ENCODE measurements around the gene TOR4A. TPM values are rescaled to one million over a fixed set of nuclear protein-coding genes. Genes with fewer than 3 reads are reported as not detected.

Gene TOR4A
- total RNA-seq, 2 donors from 2014 or later = 4.9 to 11.5 TPM

DNA sequence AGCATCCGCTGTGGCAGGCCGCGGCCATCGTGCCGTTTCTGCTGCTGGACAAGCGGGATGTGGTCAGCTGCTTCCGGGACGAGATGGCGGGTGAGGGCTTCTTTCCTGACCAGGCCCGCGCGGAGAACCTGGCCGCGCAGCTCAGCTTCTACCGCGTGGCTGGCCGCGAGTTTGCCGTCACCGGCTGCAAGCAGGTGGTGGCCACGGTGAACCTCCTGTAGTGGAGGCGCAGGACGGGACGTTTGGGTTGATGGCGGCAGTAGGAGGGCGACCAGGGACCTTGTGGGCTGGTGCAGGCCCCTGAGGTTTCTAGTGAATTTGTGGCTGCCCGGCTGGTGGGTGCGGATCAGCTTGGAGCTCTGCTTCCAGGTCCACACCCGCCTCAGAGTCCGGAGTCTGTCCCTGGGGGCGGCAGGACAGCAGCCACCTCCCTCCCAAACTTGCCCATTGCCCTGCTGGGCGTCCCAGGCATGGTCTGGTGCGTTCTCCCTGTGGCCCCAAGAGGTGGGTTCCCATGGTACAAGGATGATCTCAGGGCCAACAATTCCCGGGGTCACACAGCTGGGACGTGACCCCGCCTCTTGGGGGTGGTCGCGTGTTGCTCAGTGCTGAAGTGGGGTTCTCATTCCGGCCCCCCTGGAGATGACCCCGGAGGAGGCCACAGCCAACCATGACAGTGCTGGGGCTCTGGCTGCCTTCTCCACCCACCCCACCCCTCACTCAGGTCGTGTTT lies 2.4 kb downstream of the TOR4A start:
- Mint-ChIP-seq H3K4me1 (peaks cover 7% of the 10 kb centered on the region), H3K36me3 (ENCODE audit: low read depth) (no peaks in the 10 kb centered on the region), H3K4me3 (no peak overlapping the region), H3K9me3 (no peaks in the 10 kb centered on the region), H3K27me3 (no peaks in the 10 kb centered on the region), H3K27ac (no peak overlapping the region)
- ATAC-seq (replicated peaks) = no peak

DNA sequence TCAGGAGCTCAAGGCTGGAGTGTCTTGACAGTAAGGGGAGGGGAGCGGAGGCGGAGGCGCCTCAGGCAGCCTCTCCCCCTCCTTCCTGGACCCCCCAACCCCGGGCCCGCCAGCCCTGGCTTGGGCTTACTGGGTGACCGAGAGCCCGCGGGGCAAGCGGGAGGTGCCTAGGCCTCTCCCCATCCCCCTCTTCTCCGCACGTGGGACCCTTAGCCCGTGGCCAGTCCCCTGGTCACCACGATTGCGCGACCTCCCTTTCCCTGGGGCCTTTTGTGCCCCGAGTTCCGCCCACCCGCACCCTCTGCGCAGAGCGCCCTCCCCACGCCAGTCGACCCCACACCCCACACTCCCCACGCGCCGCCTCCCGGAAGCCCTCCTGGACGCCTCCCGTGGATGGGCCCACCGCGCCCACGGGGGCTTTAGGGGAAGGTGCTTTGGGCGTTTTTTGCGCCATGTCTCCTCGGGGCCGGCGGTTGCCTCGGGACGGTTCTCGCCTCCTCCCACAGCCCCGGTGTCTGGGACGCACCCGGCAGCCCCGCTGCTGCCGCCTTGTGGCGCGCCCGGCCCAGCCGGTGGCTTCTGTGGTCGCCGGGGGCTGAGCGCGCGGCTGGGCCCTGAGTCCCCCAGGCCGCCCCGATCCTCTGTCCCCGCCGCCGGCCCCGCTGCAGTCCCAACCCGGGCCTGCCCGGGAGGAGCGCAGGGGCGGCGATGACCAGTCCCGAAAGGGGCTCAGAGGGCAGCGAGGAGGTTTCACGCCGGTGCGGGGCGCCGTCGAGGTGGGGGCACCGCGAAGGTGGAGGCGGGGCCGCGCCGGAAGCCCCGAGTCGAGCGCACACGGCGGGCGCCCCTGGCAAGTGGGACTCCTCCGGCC lies 3.2 kb downstream of the TOR4A start:
- Mint-ChIP-seq H3K4me1 (peaks cover 1% of the 10 kb centered on the region), H3K4me3 (no peak overlapping the region), H3K9me3 (no peaks in the 10 kb centered on the region), H3K27ac (no peak overlapping the region), H3K36me3 (ENCODE audit: low read depth) (no peaks in the 10 kb centered on the region), H3K27me3 (no peaks in the 10 kb centered on the region)
- ATAC-seq (replicated peaks) = no peak

DNA sequence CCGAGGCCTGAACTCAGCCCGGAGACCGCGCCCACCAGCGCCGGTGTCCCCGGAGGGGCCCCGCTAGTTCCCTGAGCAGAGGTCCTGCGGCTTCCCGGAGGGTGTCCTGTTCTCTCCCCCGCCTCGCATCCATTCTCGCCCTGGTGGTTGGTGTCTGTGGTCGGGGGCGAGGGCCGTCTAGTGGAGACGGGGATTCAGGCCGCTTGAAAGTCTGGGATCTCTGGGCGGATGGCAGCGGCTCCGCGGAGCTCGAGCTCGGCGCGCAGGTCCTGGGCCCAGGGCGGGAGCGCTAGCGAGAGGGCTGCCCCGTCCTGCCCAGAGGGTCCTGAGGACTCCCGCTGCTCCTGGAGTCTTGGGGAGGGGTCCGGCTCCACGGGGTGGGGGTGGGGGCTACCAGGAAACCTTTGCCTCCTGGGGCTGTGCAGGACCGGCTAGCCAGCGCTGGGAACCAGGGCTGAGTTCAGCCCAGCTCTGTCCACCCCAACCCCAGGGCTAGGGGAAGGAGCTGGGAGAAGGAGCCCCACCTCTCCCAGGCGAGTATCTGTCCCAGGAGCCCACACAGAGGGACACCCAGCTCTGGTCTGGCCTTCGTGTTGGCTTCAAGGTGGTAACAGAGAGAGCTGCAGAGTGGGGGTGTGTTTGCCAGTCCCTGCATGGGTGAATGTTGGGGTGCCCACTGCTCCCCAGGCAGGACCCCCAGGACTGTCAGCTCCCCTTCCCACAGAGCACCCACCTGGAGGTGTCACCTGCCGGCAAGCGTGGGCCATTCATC lies 4.0 kb downstream of the TOR4A start:
- ATAC-seq (replicated peaks) = no peak
- Mint-ChIP-seq H3K36me3 (ENCODE audit: low read depth) (no peaks in the 10 kb centered on the region), H3K27ac (no peak overlapping the region), H3K4me3 (no peak overlapping the region), H3K9me3 (no peaks in the 10 kb centered on the region), H3K27me3 (no peaks in the 10 kb centered on the region), H3K4me1 (no peaks in the 10 kb centered on the region)

DNA sequence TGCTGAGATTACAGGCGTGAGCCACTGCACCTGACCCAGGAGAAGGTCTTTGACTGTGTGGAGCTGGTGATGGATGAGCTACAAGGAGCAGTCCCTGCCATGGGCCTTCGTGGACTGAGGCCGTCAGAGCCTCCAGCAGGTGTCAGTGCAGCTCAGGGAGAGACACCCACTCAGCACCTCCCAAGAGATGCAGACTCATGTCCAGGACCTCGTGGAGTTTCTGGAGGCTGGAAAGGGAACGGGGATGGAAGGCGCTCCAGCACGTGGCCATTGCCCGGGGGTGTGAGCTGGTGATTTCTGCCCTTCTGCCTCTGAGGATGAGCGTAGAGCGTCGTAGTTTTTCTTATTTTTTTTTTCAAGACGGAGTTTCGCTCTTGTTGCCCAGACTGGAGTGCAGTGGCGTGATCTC lies 9.5 kb downstream of the TOR4A start:
- no peaks in the 10 kb centered on the region for H3K36me3 Mint-ChIP-seq (ENCODE audit: low read depth)
- no peak overlapping the region for H3K4me3 Mint-ChIP-seq
- no peaks in the 10 kb centered on the region for H3K9me3 Mint-ChIP-seq
- peak; percentile 51 for ATAC-seq (replicated peaks)
- no peak overlapping the region for H3K27ac Mint-ChIP-seq
- no peaks in the 10 kb centered on the region for H3K4me1 Mint-ChIP-seq
- H3K27me3 Mint-ChIP-seq = no peaks in the 10 kb centered on the region

DNA sequence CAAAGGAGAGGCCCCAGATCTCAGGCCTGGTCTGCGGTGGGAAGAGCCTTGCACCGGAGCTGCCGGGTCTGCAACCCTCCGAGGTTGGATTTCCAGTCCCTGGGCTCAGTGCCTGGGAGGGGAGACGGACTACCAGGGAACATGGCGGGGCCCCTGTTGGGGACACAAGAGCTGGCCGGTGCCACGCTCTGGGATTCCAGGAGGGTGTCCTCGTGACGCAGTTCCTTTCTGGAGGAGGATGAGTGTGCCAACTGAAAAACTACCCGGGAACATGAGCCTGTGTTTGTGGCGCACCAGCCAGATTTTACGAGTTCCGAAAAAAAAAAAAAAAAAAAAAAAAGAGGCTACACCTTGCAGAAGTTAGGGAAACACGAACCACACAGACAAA lies 15.6 kb downstream of the TOR4A start:
- peaks cover 22% of the 10 kb centered on the region for H3K27me3 Mint-ChIP-seq
- no peak overlapping the region for H3K27ac Mint-ChIP-seq
- H3K36me3 Mint-ChIP-seq (ENCODE audit: low read depth) = no peaks in the 10 kb centered on the region
- no peak overlapping the region for H3K4me3 Mint-ChIP-seq
- no peaks in the 10 kb centered on the region for H3K9me3 Mint-ChIP-seq
- H3K4me1 Mint-ChIP-seq = peaks cover 5% of the 10 kb centered on the region
- no peak for ATAC-seq (replicated peaks)

DNA sequence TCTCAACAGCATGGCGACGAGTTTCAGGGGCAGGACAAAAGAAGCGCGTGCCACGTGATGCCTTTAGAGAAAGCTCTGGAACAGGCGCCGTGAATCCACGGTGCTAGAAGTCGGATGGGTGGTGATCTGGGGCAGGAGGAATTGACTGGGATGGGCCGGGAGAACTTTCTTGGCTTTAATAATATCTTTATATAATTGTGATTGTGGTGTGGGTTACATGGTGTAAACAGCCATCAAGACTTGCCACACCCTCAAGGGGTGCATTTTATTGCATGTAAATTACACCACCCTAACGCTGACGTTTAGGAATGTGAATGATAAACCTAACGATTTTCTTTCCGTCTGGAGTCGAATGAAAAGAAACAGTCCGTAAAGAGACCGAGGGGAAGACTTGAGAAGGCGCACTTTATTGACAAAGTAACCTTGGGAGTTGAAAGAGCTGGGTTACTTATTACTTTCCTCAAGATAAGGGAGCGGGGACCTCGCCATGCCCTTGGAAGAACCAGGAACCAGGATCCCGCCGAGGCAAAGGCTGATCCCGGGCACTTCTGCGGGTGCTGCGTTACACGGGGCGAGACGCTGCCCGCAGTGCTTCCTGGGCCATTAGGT lies 16.1 kb downstream of the TOR4A start:
- no peaks in the 10 kb centered on the region for H3K9me3 Mint-ChIP-seq
- H3K4me3 Mint-ChIP-seq = no peak overlapping the region
- peaks cover 5% of the 10 kb centered on the region for H3K4me1 Mint-ChIP-seq
- no peak for ATAC-seq (replicated peaks)
- no peak overlapping the region for H3K27ac Mint-ChIP-seq
- H3K36me3 Mint-ChIP-seq (ENCODE audit: low read depth) = no peaks in the 10 kb centered on the region
- H3K27me3 Mint-ChIP-seq = peaks cover 22% of the 10 kb centered on the region

DNA sequence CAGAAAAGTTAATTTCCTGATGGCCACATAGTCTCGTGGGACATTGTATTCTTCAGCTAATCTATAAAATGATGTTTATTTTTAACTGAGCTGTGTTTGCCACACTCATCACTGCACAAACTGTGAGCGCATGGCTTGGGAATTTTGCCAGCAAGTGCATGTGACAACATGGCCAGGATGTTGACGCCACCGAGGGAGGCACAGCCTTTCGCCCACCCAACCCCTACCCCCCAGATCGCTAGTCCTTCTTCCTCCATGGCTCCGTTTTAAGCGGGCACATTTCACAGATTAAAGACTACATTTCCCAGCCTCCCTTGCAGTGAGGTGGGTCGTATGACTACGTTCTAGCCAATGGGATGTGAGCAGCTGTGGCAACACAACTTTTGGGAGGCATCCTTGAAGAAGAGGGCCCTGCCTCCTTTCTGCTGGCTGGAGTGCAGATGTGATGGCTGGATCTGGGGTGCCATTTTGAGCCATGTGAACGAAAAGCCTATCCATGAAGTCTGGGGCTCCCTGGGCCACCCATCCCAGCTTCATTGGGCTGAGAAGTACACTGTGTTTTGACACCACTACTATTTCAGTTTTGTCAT lies 16.7 kb downstream of the TOR4A start:
- no peak overlapping the region for H3K27ac Mint-ChIP-seq

DNA sequence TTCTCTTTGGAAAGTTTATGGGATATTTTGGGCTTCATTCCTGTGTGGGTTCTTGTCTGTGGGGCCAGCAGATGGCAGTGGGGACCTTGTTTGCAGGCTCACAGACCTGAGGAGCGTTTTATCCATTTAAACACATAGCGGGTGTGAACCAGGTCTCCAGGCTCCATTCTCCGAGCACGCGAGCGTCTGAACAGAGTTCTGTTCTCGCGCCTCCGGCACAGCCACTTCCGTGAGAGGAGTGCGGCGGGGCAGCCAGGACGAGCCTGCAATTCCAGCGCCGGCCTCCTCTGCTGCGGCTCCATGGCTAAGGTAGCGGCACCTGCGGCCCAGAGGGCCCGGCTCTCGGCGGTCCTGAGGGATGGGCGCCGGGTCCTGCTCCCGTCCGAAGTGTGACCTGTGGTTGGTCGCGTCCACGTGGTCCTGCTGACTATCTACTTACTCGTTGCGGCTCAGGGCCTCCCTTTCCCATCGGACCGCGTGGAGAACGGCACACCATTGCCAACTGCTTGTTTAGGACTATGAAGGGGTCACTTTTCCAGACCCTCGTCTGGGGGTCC lies 17.2 kb downstream of the TOR4A start:
- Mint-ChIP-seq H3K27ac (no peak overlapping the region), H3K4me1 (peaks cover 5% of the 10 kb centered on the region), H3K27me3 (peaks cover 23% of the 10 kb centered on the region), H3K36me3 (ENCODE audit: low read depth) (no peaks in the 10 kb centered on the region), H3K9me3 (no peaks in the 10 kb centered on the region), H3K4me3 (no peak overlapping the region)
- ATAC-seq (replicated peaks) = no peak

More for the DNA sequence above, 16.7 kb downstream of the TOR4A start:
- H3K9me3 Mint-ChIP-seq = no peaks in the 10 kb centered on the region
- ATAC-seq (replicated peaks) = peak; percentile 65
- H3K27me3 Mint-ChIP-seq = peaks cover 22% of the 10 kb centered on the region
- no peaks in the 10 kb centered on the region for H3K36me3 Mint-ChIP-seq (ENCODE audit: low read depth)
- H3K4me3 Mint-ChIP-seq = no peak overlapping the region
- peaks cover 5% of the 10 kb centered on the region for H3K4me1 Mint-ChIP-seq

DNA sequence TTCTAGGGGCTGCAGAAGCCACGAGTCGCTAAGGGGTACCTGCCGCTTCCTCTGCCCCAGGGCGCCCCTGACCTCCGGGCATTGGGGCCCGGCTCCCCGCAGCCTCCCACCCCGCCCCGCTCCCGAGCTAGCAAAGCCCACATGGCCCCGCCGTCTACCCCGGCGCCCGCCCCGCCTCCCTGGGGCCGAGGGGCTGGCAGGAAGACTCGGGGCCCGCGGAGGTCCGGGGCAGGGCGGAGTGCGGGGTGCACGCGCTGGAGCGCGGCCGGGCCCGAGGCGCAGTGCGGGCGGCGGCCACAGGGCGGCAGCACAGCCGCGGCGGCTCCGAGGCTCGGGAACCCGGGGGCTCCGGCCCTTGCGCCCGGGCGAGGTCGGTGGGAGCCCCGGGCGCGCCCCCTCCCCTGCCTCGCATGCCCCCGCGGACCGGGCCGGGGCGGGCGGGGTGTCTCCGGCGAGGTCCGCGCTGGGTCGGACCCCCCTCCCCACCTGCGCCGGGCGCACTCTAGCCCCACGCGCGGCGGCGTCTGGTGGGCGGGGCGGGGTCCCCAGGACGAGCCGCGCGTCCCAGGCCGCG lies 17.8 kb downstream of the TOR4A start:
- Mint-ChIP-seq H3K27ac (no peak overlapping the region), H3K36me3 (ENCODE audit: low read depth) (no peaks in the 10 kb centered on the region), H3K27me3 (peaks cover 25% of the 10 kb centered on the region), H3K9me3 (no peaks in the 10 kb centered on the region), H3K4me3 (no peak overlapping the region), H3K4me1 (peaks cover 5% of the 10 kb centered on the region)
- ATAC-seq (replicated peaks) = peak; percentile 86

DNA sequence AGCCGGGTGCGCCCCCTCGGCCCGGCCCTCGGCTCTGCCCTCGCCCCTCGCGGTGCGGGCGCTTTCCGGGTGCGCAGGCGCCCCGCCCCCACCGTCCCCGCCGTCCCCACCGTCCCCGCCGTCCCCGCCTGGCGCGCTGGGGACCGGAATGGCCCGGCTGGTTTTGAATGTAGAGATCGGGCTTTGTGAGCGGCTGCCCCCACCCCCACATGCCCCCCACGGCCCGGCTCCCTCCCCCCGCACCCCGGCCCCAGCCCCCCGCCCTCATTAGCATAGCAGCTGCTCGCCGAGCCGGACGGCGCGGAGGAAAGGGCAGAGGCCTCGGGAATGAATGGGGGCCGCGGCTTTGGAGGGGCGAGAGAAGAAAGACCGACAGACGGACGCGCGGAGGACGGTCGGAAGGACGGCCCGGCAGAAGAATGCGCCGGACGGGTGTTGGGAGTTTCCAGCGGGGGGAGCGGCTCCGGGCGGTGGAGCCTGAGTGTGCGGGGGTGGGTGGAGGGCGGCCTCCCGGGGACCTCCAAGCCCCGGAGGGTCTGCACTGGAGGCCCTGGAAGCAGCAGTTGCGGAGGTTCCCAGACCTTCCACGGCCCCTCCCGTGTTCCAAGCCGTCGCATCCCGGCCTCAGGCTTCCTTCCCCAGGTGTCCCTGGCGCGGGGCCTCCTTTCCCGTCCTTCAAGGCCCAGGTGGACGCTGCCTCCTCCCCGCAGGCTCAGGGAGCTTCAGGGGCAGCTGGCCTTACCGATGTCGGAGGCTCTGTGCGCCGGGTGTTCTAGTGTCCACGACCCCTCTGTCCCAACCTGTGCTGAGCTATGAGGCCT lies 18.5 kb downstream of the TOR4A start:
- Mint-ChIP-seq H3K9me3 (no peaks in the 10 kb centered on the region), H3K36me3 (ENCODE audit: low read depth) (no peaks in the 10 kb centered on the region), H3K27me3 (peaks cover 25% of the 10 kb centered on the region), H3K4me3 (peak overlapping the region; percentile 54), H3K4me1 (peaks cover 5% of the 10 kb centered on the region), H3K27ac (no peak overlapping the region)
- ATAC-seq (replicated peaks) = no peak

DNA sequence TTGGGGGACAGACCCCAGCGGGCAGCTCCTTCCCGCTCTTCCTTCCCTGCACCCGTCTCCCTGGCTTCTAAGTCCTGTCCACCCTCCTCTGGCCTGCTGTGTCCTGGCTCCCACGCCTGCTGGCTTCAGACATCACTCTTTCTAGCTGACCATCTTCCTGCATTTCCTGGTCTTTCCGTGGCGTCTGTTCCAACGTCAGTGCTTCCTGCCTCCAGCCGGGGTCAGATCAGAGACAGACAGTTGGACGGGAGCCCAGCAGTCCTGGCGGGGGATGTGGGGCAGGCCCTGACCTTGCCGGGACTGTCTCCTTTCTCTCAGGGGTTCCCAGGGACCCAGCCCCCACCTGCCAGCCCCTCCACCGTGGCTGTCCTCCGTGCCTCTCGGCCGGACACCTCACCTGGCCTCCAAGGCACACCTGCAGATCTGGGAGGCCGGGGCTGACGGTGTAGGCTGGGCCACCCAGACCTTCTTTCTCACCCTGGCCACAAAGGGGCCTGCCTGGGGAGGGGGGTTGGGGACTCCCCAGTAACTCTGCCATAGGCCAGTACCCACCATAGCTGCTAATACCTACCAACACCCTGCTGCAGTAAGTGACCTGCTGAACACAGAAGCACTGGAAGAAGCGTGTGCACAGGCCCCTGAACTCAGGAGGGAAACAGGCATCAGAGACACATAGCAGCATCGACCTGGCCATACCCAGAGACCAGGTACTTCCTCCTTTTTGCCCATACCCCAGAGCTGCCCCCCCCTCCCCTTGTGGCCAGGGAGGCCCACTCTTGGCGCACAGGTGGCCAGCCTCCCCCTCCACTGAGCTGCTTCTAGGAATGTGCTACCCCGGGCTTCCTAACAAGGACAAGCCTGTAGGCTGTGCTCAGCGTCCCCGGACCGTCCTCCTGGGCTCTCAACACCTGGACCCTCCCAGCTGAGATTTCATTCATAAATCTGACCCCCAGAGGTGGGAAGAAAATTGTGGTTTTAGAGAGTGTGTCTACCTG lies 19.4 kb downstream of the TOR4A start:
- Mint-ChIP-seq H3K4me1 (peaks cover 5% of the 10 kb centered on the region), H3K27ac (no peak overlapping the region), H3K27me3 (peaks cover 25% of the 10 kb centered on the region), H3K36me3 (ENCODE audit: low read depth) (no peaks in the 10 kb centered on the region), H3K4me3 (peak overlapping the region; percentile 54), H3K9me3 (no peaks in the 10 kb centered on the region)
- no peak for ATAC-seq (replicated peaks)

DNA sequence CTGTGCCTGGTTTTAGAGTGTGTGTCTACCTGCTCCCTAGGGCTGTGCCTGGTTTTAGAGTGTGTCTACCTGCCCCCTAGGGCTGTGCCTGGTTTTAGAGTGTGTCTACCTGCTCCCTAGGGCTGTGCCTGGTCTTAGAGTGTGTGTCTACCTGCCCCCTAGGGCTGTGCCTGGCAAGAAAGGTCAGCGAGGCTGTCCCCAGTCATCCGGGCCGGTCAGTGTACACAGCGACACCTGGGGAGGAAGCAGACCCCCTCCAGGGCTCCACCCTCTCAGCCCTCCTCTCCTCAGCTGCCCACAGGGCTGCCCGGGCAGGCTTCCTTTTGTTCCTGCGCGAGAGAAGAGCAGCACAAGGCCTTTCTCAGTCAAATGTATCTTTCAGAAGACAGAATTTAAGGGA lies 20.4 kb downstream of the TOR4A start:
- Mint-ChIP-seq H3K27ac (no peak overlapping the region), H3K4me3 (no peak overlapping the region), H3K9me3 (no peaks in the 10 kb centered on the region), H3K27me3 (peaks cover 25% of the 10 kb centered on the region), H3K36me3 (ENCODE audit: low read depth) (no peaks in the 10 kb centered on the region), H3K4me1 (peaks cover 5% of the 10 kb centered on the region)
- no peak for ATAC-seq (replicated peaks)

Measured in activated T-helper 17 cell treated with anti-CD3 and anti-CD28 coated beads, Interleukin-2, amount 50 U/mL, for 72 hours (primary cell).